Activated CD4-positive, alpha-beta T cell treated with anti-CD3 and anti-CD28 coated beads for 24 hours (primary cell): ENCODE data around the gene WDR38.

Source experiments
- DNase-seq, 2 donors: peaks; one replicate each; pipeline ENCODE4 v3.0.0-alpha.2; 2020; ENCODE audit warnings: low read depth in 2 of 2

The WDR38 gene

DNA sequence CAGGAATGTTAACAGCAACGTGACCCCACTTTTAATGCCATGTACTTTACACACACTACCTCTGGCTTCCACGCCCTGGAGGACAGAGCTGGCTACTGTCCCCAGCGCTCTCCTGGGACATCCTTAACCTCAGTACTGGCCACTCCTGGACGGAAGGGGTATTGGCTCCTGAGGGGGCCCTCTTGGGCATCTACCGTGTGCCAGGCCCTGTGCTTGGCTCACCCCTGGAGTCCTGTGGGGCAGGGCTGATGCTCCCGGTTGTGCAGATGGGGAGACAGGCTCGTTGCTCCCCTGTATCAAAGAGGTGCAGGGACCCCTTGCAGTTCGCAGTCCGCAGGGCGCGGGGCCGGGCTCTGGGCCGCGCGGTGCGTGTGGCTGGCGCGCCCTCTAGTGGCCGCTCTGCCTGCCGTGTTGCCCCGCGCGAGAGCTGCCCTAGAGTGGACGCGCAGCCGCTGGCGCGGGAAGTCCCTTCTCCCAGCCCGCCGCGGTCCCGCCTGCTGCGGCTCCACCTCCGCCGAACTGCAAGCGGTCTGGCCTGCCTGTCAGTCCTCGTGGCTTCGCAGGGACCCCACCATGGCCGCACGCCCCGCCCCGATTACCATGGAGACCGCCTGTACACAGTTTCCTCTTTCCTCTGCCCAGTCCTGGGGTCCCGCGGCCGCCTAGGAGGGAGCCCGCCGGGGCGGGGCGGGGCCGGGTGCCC is at the start of gene WDR38:
Gene WDR38, plus strand, starts transcription at position 632 of the 703 bp plus-strand sequence. CDS start 72 bp downstream, outside the sequence.
- peak; percentile 56 to 62 for DNase-seq

GRCh38 chr9:124803911-124804310 is 49.3 kb upstream of the WDR38 start:
- DNase-seq: no peak

GRCh38 chr9:124805186-124805585 is 48.1 kb upstream of the WDR38 start:
- no peak for DNase-seq

- DNase-seq: no peak
These were observed 44.9 kb upstream of the WDR38 start for GRCh38 chr9:124808246-124808956.

DNA sequence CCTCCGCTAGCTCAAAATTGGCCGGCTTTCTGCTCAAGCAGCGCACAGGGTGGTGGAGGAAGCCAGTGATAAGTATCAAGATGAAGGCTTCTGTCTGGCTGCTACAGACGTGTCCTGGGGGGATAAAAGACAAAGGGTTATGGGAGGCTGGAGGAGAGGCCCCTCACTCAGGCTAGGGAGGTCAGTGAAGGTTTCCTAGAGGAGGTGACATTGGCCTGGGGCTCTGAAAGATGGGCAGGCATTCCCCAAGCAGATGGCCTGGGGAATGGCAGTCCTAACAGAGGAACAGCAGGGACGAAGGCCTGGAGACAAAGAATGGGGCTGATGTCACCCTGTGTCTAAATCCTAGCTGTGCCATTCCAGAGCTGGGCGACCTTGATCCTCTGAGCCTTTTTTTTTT is 44.0 kb upstream of the WDR38 start:
- DNase-seq: no peak

DNA sequence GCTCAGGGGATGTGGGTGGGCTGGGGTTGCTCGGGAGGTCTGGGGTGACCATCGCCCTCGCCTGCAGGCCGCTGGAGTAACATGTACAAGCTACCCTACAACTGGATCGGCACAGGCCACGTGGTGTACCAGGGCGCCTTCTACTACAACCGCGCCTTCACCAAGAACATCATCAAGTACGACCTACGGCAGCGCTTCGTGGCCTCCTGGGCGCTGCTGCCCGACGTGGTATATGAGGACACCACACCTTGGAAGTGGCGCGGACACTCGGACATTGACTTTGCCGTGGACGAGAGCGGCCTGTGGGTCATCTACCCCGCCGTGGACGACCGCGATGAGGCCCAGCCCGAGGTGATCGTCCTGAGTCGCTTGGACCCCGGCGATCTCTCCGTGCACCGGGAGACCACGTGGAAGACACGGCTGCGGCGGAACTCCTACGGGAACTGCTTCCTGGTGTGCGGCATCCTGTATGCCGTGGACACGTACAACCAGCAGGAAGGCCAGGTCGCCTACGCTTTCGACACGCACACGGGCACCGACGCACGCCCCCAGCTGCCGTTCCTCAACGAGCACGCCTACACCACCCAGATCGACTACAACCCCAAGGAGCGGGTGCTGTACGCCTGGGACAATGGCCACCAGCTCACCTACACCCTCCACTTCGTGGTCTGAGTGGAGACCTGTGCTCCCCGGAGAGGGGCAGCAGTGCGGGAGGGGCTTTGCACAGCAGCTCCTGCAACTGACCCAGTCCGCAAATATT is 43.3 kb upstream of the WDR38 start:
- no peak for DNase-seq

GRCh38 chr9:124810663-124811355 is 42.5 kb upstream of the WDR38 start:
- DNase-seq: no peak

DNA sequence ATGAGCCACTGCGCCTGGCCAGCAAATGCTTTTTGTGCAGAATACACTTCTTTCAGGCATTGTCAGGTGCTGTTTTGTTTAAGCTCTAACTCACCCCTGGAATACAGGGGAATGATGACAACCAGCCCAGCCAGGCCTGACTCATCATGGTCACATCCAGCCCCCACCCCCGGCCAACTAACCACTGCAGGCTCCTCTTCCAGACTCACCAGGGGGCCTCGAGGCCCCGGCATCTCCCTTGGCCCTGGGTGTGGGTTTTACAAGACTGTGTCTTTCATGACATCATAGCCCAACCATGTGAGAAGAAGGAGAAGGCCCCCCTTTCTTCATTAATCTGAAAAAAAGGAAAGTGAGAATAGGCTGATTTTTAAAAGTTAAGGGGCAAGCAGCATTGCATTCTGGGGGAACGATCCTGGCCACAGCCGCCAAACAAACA is 40.8 kb upstream of the WDR38 start:
- DNase-seq: no peak

DNA sequence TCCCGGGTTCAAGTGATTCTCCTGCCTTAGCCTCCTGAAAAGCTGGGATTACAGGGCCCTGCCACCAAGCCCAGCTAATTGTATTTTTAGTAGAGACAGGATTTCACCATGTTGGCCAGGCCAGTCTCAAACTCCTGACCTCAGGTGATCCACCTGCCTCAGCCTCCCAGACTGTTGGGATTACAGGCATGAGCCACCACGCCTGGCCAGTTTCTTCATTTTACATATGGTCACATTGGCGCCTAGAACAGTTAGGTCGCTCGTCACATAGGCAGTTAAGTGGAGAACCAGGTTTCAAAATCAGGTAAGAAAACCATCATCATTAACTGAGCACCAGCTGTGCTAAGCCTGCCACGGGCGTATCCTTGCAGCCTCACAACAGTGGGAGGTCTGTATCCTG is 40.2 kb upstream of the WDR38 start:
- no peak for DNase-seq

- DNase-seq: no peak
These were observed 39.6 kb upstream of the WDR38 start for GRCh38 chr9:124813501-124814163.

GRCh38 chr9:124814164-124814535 is 39.1 kb upstream of the WDR38 start:
- DNase-seq: no peak

DNA sequence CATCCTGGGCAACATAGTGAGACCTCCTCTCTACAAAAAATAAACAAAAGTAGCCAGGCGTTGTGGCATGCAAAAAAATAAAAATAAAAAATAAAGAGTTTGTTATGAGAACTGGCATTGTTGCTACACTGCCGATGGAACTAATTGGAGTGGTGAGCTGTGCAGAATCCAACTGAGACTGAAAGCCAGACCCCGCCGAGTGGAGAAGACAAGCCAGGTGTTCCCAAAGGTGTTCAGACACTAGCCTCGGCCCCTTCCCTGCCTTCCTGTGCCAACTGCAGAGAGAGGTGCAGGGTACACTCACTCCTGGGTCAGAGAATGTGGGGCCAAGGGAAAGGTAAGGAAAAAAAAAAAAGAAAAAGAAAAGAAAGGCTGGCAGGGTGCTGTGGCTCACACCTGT is 37.7 kb upstream of the WDR38 start:
- DNase-seq: no peak

DNA sequence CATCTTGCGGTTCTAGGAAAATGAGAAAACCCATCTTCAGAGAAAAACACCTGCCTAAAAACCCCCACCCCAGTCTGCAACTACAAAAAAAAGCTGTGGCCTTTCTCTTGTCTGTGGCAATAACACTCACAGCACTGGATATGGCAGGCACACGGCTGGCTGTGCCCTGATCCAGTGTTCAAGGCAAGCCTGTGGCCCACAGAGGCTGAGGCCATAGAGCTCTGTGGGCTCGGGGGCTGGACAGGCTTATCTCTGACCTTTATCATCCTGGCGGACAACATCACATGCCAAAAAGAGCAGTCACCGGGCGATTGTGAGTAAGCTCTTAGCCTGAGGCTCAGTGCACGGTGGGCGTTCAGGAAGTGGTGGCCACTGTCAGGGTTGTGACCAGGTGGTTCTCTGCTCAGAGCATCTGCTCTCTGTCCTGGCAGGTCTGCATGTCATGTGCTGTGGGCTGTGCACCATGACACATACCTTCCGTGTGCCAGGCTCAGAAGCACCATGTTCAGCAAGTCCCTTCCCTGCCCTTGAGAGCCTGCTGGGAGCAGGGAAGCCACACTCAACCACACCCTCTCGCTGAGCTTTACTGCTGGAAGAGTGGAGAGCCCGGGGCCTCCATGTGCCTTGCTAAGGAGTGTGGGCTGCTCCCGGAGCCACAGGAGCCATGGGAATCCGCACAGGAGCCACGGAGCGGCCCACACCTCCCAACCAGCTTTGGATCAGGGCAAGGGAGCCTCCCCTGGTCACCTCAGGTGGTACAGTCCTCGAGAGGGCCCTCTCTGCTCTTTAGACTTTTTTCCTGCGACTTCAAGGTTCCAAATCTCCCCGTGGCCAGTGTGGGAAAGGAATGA is 34.6 kb upstream of the WDR38 start:
- DNase-seq: no peak

- DNase-seq: no peak
These were observed 32.3 kb upstream of the WDR38 start for GRCh38 chr9:124820698-124821623.

DNA sequence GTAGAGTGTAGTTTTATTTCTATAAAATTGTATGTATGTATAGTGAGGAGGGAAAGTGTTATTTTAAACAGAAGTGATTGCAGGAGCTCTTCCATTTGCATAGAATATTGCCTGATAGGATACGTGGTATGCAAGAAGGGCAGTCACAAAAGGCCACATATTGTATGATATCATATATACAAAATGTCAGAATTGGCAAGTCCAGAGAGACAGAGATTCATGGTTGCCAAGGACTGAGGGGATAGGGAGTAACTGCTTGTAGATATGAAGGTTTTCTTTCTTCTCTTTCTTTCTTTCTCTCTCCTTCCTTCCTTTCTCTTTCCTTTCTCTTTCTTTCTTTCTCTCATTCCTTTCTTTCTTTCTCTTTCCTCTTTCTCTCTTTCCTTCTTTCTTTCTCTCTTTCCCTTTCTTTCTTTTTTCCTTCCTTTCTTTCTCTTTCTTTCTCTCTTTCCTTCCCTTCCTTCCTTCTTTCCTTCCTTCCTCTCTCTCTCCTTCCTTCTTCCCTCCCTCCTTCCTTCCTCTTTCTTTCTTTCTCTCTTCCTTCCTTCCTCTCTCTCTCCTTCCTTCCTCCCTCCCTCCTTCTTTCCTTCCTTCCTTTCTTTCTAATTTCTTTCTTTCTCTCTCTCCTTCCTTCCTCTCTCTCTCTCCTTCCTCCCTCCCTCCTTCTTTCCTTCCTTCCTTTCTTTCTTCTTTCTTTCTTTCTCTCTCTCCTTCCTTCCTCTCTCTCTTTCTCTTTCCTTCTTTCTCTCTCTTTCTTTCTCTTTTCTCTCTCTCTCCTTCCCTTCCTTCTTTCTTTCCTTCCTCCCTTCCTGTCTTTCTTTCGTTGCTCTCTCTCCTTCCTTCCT is 24.5 kb upstream of the WDR38 start:
- no peak for DNase-seq

DNA sequence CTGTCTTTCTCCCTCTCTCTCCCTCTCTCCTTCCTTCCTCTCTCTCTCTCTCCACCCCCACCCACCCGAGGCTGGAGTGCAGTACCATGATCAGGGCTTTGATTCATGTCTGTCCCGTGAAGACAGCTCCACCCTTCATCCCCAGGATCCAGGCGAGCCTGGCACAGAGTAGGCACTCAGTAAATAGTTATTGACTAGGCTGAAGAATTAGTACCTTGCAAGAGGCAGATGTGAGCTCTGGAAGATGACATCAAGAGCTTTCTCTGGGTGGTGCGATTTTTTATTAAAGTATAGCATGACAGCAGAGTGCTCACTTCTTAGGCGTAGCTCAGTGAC is 24.0 kb upstream of the WDR38 start:
- DNase-seq: no peak

- DNase-seq: no peak
These were observed 22.7 kb upstream of the WDR38 start for GRCh38 chr9:124830593-124830992.

DNA sequence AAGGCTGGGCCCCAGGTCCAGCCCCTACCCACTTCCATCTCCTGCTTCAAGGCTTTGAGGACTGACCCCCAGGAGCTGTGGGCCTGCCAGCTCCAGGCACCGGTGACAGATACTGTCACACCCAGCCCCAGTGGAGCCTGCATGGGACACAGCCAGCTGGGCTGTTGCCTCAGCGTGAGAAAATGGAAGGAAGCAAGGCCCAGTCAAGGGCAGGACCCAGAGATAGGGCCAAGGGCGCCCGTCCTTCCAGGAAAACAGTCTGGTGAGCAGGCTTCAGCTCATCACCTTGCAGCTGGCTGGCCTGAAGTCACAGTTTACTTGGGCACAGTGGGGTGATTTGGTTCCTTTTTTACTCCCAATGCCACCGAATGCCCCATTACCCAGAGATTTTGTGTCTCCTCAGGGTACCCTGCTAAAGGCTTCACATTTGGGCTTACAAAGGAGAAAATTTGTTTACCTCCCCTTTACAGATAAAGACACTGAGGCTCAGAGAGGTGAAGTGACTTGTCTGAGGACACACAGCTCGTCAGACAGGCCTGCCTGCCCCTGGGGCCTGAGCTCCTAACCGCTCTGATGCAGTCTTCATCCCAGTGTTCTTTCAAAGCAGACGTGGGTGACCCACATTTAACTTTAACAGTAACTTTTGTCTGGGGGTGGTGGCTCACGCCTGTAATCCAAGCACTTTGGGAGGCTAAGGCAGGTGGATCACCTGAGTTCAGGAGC is 21.5 kb upstream of the WDR38 start:
- no peak for DNase-seq
